Skeletal muscle satellite cell (primary cell): Measurements from ENCODE around the gene SMNDC1.
A peak's percentile ranks its signal among the peaks of the same experiment; 100 is the strongest.

Experiments used
- H3K27me3 ChIP-seq: 2 replicates; pipeline ENCODE4 v1.7.0; 2013; ENCODE audit warnings: low read length; ENCODE audit not compliant: control insufficient read depth, insufficient read depth
- H3K36me3 ChIP-seq: 2 replicates; pipeline ENCODE4 v1.7.0; 2013; ENCODE audit warnings: mild to moderate bottlenecking, control low read depth, low read length; ENCODE audit not compliant: insufficient read depth
- H3K4me1 ChIP-seq: 2 replicates; pipeline ENCODE4 v1.7.0; 2013; ENCODE audit warnings: low read length; ENCODE audit not compliant: control insufficient read depth, insufficient read depth
- H3K4me2 ChIP-seq: 2 replicates; pipeline ENCODE4 v1.7.0; 2013; ENCODE audit warnings: mild to moderate bottlenecking, low read length
- H3K4me3 ChIP-seq: 2 replicates; pipeline ENCODE4 v1.7.0; 2013; ENCODE audit warnings: low read length
- H3K9ac ChIP-seq: 2 replicates; pipeline ENCODE4 v1.7.0; 2013; ENCODE audit warnings: mild to moderate bottlenecking, low read depth, low read length, moderate library complexity
- H3K9me3 ChIP-seq: replicated peaks from 2 replicates; pipeline ENCODE4 v1.7.0; 2013; ENCODE audit warnings: mild to moderate bottlenecking, control low read depth, low read length

SMNDC1 gene

GRCh38 chr10:110326351-110327032 lies 21.8 kb upstream of the SMNDC1 start:
- H3K4me3 ChIP-seq: peak overlapping the region; percentile 26
- peaks cover 48% of the 10 kb centered on the region for H3K4me1 ChIP-seq
- H3K4me2 ChIP-seq: peak overlapping the region; percentile 60
- H3K9ac ChIP-seq: peak overlapping the region; percentile 62
- no peaks in the 10 kb centered on the region for H3K27me3 ChIP-seq
- H3K9me3 ChIP-seq: peaks cover 13% of the 10 kb centered on the region
- no peaks in the 10 kb centered on the region for H3K36me3 ChIP-seq

- peak overlapping the region; percentile 34 for H3K9ac ChIP-seq
- peaks cover 48% of the 10 kb centered on the region for H3K4me1 ChIP-seq
- H3K27me3 ChIP-seq: no peaks in the 10 kb centered on the region
- H3K36me3 ChIP-seq: no peaks in the 10 kb centered on the region
- H3K4me3 ChIP-seq: no peak overlapping the region
- H3K4me2 ChIP-seq: no peak overlapping the region
- peaks cover 4% of the 10 kb centered on the region for H3K9me3 ChIP-seq
These were observed 20.1 kb upstream of the SMNDC1 start for GRCh38 chr10:110324805-110325280.

DNA sequence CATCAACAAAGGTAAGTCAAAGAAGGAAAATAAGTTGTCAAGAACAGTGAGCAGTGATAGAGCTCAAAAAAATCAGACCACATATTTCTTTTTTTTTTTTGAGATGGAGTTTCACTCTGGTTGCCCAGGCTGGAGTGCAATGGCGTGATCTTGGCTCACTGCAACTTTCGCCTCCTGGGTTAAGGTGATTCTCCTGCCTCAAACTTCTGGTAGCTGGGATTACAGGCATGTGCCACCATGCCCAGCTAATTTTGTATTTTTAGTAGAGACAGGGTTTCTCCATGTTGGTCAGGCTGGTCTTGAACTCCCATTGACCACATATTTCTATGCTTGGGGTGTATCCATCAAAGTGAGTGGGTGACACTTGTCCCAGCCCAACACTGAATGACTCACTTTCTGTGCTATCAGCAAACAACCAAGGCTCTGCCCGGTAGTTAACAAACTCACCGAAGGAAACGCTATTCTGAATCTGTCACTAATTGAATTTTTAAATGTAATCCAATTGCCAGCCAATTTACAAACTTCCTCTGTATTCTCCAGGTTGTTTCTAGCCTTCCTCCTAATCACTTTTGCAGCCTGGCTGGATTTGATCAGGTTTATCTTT lies 19.6 kb upstream of the SMNDC1 start:
- Histone ChIP-seq H3K9ac (peak overlapping the region; percentile 34), H3K4me1 (peaks cover 48% of the 10 kb centered on the region), H3K27me3 (no peaks in the 10 kb centered on the region), H3K4me3 (no peak overlapping the region), H3K36me3 (no peaks in the 10 kb centered on the region), H3K9me3 (no peaks in the 10 kb centered on the region), H3K4me2 (no peak overlapping the region)

DNA sequence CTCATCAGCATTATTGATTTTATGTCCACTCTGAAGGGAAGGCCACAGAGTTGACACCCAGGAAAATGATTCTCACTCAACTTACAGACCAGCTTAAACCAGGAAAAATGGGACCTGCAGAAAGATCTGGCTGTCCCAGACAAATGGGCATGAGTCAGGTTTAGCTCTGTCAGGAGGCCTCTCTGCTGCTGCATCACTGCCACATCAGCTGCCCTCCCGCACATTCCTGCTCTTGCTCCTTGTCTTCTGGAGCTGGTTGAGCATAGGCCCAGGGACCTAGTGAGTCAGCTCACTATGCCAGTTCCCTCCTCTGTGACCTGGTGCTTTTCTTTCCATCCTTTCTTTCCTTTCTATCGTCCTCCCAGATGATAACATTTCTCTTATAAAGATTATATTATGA lies 18.8 kb upstream of the SMNDC1 start:
- Histone ChIP-seq H3K36me3 (no peaks in the 10 kb centered on the region), H3K4me3 (no peak overlapping the region), H3K27me3 (no peaks in the 10 kb centered on the region), H3K9ac (peak overlapping the region; percentile 38), H3K4me1 (peaks cover 48% of the 10 kb centered on the region), H3K9me3 (no peaks in the 10 kb centered on the region), H3K4me2 (no peak overlapping the region)

DNA sequence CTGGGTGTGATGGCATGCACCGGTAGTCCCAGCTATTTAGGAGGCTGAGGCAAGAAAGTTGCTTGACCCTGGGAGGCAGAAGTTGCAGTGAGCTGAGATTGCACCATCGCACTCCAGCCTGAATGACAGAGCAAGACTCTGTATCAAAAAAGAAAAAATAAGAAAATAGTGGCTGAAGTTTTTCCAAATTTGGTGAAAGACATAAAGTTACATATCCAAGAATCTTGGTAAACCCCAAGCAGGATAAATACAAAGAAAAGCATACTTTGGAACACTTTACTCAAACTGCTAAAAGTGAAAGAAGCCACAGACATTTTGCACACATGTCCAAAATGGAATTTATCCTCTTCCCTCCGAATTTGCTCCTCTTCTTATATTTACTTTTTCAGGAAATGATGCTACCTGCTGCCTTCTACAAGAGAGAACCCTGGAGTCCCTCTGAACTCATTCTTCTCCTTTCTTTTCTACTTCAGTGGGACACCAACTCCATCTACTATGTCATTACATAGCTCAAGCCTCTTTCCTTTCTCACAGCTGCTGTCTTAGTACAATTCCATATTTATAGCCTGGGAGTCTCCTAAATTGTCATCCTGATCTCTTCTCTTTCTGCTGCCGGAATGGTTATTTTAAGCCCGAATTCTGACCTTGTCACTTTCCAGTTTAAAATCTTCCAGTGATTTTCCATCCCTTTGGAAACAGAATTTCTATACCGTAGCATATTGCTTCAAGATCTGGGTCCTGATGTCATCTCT lies 17.3 kb upstream of the SMNDC1 start:
- Histone ChIP-seq H3K4me2 (no peak overlapping the region), H3K4me1 (peaks cover 40% of the 10 kb centered on the region), H3K4me3 (no peak overlapping the region)

GRCh38 chr10:110317866-110318850 lies 13.4 kb upstream of the SMNDC1 start:
- Histone ChIP-seq H3K4me1 (peaks cover 3% of the 10 kb centered on the region), H3K27me3 (no peaks in the 10 kb centered on the region), H3K9ac (no peak overlapping the region), H3K36me3 (no peaks in the 10 kb centered on the region), H3K4me3 (no peak overlapping the region), H3K4me2 (no peak overlapping the region), H3K9me3 (no peaks in the 10 kb centered on the region)

More for the DNA sequence above, 17.3 kb upstream of the SMNDC1 start:
- Histone ChIP-seq H3K27me3 (no peaks in the 10 kb centered on the region), H3K9ac (no peak overlapping the region), H3K9me3 (no peaks in the 10 kb centered on the region), H3K36me3 (no peaks in the 10 kb centered on the region)

- no peak overlapping the region for H3K4me3 ChIP-seq
- no peaks in the 10 kb centered on the region for H3K9me3 ChIP-seq
These were observed 9.0 kb upstream of the SMNDC1 start for GRCh38 chr10:110313674-110314073.

GRCh38 chr10:110312206-110312605 lies 7.5 kb upstream of the SMNDC1 start:
- H3K4me3 ChIP-seq: no peak overlapping the region
- no peaks in the 10 kb centered on the region for H3K27me3 ChIP-seq
- no peaks in the 10 kb centered on the region for H3K9me3 ChIP-seq
- no peaks in the 10 kb centered on the region for H3K36me3 ChIP-seq
- H3K4me1 ChIP-seq: peaks cover 9% of the 10 kb centered on the region
- no peak overlapping the region for H3K4me2 ChIP-seq
- H3K9ac ChIP-seq: no peak overlapping the region

More at GRCh38 chr10:110313674-110314073, 9.0 kb upstream of the SMNDC1 start:
- Histone ChIP-seq H3K27me3 (no peaks in the 10 kb centered on the region), H3K36me3 (no peaks in the 10 kb centered on the region), H3K4me1 (peaks cover 9% of the 10 kb centered on the region), H3K9ac (no peak overlapping the region), H3K4me2 (no peak overlapping the region)

DNA sequence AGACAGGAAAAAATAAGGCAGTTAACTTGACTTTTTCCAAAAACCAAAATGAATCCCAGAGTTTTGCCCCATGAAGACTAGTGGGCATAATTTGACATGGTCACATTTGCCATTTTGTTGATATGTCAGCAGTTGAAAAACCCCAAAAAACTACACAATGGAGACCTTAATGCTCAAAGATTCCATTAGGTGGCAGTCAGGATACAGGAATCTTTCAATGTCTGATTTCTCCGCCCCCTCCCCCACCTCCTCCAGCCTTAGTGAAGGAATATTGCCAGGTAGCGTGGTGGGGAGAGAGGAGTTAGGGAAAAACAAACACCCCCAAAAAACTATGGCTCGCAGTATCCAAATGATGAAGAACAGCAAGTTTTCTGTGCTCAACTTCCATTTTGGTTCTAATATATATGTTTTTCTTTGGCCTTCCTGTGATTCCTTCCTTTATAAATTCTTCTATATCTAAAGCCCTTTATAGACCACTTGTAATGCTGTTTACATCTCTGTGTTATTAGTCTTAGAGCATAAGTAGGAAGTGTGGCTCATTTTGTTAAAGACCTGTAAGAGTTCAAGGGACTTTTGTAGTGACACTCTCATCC lies 6.7 kb upstream of the SMNDC1 start:
- no peaks in the 10 kb centered on the region for H3K9me3 ChIP-seq
- peaks cover 9% of the 10 kb centered on the region for H3K4me1 ChIP-seq
- H3K27me3 ChIP-seq: no peaks in the 10 kb centered on the region
- no peak overlapping the region for H3K4me3 ChIP-seq
- peak overlapping the region; percentile 24 for H3K4me2 ChIP-seq
- peak overlapping the region; percentile 42 for H3K9ac ChIP-seq
- H3K36me3 ChIP-seq: no peaks in the 10 kb centered on the region

DNA sequence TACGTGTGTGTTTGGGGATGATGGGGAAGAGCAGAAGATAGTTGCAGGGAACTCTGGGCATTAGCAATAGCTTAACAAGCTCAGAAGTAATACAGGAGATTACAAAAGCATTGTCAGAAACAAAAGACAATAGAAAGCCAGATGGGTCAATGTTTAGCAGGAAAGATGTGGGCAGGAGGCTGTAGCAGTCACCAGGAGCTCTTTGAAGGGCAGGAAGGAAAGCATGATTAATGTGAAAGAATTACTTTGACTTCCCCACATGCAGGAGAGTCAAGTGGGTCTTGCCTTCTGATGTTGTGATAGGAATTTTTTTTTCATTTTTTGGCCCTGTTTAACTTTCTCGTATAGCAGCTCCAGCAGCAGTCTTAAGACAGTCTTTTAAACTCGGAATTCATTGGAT lies 6.0 kb upstream of the SMNDC1 start:
- Histone ChIP-seq H3K4me2 (no peak overlapping the region), H3K4me3 (no peak overlapping the region), H3K9ac (no peak overlapping the region), H3K36me3 (no peaks in the 10 kb centered on the region), H3K9me3 (no peaks in the 10 kb centered on the region), H3K27me3 (no peaks in the 10 kb centered on the region), H3K4me1 (peaks cover 11% of the 10 kb centered on the region)
